K562 (cell line): ENCODE data around the gene RFX7. TPM values are rescaled to one million over a fixed set of nuclear protein-coding genes. Genes with fewer than 3 reads are reported as not detected.
A peak's percentile ranks its signal among the peaks of the same experiment; 100 is the strongest.

Experiments
- DLX4 ChIP-seq: fragments of 250-450 bp; sonication (Bioruptor Pico); IDR thresholded peaks from 2 replicates; pipeline ENCODE4 v1.6.1; 2021; ENCODE audit warnings: mild to moderate bottlenecking
- DPF2 ChIP-seq: fragments of 450-650 bp; IDR thresholded peaks from 2 replicates; pipeline ENCODE4 v1.6.1; 2016
- E2F3 ChIP-seq: fragments of 250-450 bp; sonication (Bioruptor Pico); IDR thresholded peaks from 2 replicates; pipeline ENCODE4 v1.4.0; 2020; ENCODE audit warnings: mild to moderate bottlenecking
- HLTF ChIP-seq: fragments of 450-650 bp; IDR thresholded peaks from 2 replicates; pipeline ENCODE4 v1.6.1; 2016
- MED1 ChIP-seq: sonication (generic); formaldehyde crosslinking; IDR thresholded peaks from 2 replicates; pipeline ENCODE4 v1.8.1; 2023; ENCODE audit warnings: missing genetic modification reagents, borderline replicate concordance
- PBX2 ChIP-seq, 2 experiments: IDR thresholded peaks in 1 of 2; conservative IDR thresholded peaks in 1 of 2; 2 replicates each; pipeline ENCODE4 v1.6.1; 2016; ENCODE audit warnings: low read depth in 2 of 2, mild to moderate bottlenecking in 1 of 2, missing compliant biosample characterization in 1 of 2, missing genetic modification characterization in 1 of 2, moderate library complexity in 1 of 2
- POLR2AphosphoS5 ChIP-seq: IDR thresholded peaks from 2 replicates; pipeline ENCODE4 v1.6.1; 2011; ENCODE audit warnings: mild to moderate bottlenecking, low read depth, low read length, moderate library complexity; ENCODE audit not compliant: control insufficient read depth, insufficient read depth
- POLR2H ChIP-seq: IDR thresholded peaks from 2 replicates; pipeline ENCODE4 v1.6.1; 2016; ENCODE audit warnings: missing genetic modification characterization, low read depth, mild to moderate bottlenecking, control low read depth, missing compliant biosample characterization, moderate library complexity
- SMAD2 ChIP-seq: fragments of 150-350 bp; IDR thresholded peaks from 2 replicates; pipeline ENCODE4 v1.6.1; 2014; ENCODE audit warnings: low read depth, mild to moderate bottlenecking, low read length
- TFAM ChIP-seq: fragments of 250-450 bp; sonication (Bioruptor Pico); conservative IDR thresholded peaks from 2 replicates; pipeline ENCODE4 v1.5.0; 2021; ENCODE audit warnings: mild to moderate bottlenecking, moderate library complexity
- ZFX ChIP-seq: sonication (generic); formaldehyde crosslinking; IDR thresholded peaks from 2 replicates; pipeline ENCODE4 v1.8.0; 2022; ENCODE audit warnings: mild to moderate bottlenecking, missing genetic modification reagents, moderate library complexity
- ZKSCAN3 ChIP-seq: fragments of 250-450 bp; sonication (Bioruptor Pico); IDR thresholded peaks from 2 replicates; pipeline ENCODE4 v1.4.0; 2020
- ZNF224 ChIP-seq: sonication (generic); formaldehyde crosslinking; IDR thresholded peaks from 2 replicates; pipeline ENCODE4 v1.8.0; 2022; ENCODE audit warnings: mild to moderate bottlenecking, missing genetic modification reagents
- ZNF277 ChIP-seq: fragments of 250-450 bp; sonication (Bioruptor Pico); IDR thresholded peaks from 2 replicates; pipeline ENCODE4 v1.8.0; 2022; ENCODE audit warnings: inconsistent platforms, mild to moderate bottlenecking, moderate library complexity, borderline replicate concordance
- ZNF41 ChIP-seq: fragments of 250-450 bp; sonication (Bioruptor Pico); conservative IDR thresholded peaks from 2 replicates; pipeline ENCODE4 v1.4.0; 2020; ENCODE audit warnings: mild to moderate bottlenecking
- ZNF668 ChIP-seq: fragments of 250-450 bp; sonication (Bioruptor Pico); IDR thresholded peaks from 2 replicates; pipeline ENCODE4 v1.8.0; 2022; ENCODE audit warnings: mild to moderate bottlenecking, inconsistent platforms
- polyA plus RNA-seq, 8 experiments: library from polyadenylated mRNA; depleted of rRNA in 4 of 8; stranded (reverse) in 5 of 8; unstranded in 3 of 8; fragments of >200 nt; fragmentation: Nextera tagmentation in 2 of 8; fragmentation: Illumina TruSeq in 1 of 8; extraction: Ambion mirVana in 2 of 8; extraction: Trizol in 1 of 8; gene quantifications; 2 replicates each; pipeline versions ENCODE4 v1.2.1 to v1.2.3, GENCODE V29; 2011 to 2014; ENCODE audit warnings: inconsistent platforms in 1 of 8, missing spikeins in 1 of 8
- total RNA-seq, 7 experiments: library from RNA; depleted of rRNA in 6 of 7; stranded (reverse); fragments of >200 nt in 6 of 7; fragmentation: Illumina TruSeq in 2 of 7; extraction: Trizol in 2 of 7; gene quantifications; 2 replicates each; pipeline versions ENCODE4 v1.2.1 to v1.2.3, GENCODE V29; 2011 to 2021; ENCODE audit warnings: low replicate concordance in 1 of 7
- TF ChIP-seq, protein P1 (sequence below), 2 experiments: fragments of 450-650 bp in 1 of 2; IDR thresholded peaks; 2 replicates each; pipeline ENCODE4 v1.6.1; 2011 to 2017; ENCODE audit warnings: low read depth in 2 of 2, antibody characterized with exemption in 1 of 2, borderline replicate concordance in 1 of 2, low read length in 1 of 2, mild to moderate bottlenecking in 1 of 2, mixed read lengths in 1 of 2; ENCODE audit not compliant: control insufficient read depth in 1 of 2
- TF ChIP-seq, protein P2 (sequence below), 2 experiments: fragments of 450-650 bp in 1 of 2; sonication (generic) in 1 of 2; formaldehyde crosslinking; conservative IDR thresholded peaks; 2 replicates each; pipeline versions ENCODE4 v1.4.0 to v1.8.1; 2020 to 2022; ENCODE audit warnings: mild to moderate bottlenecking in 1 of 2, missing genetic modification reagents in 1 of 2

The RFX7 gene
- total and polyA plus RNA-seq, 9 of the 15 experiments (the other 6 are each of a cell fraction or from before 2014, with no cell fraction given): 2.4 to 17.9 (median 6.3) TPM

GRCh38 chr15:56245871-56246814, 2.5 kb upstream of the RFX7 start (continued):
- TF ChIP-seq, protein P1, sequence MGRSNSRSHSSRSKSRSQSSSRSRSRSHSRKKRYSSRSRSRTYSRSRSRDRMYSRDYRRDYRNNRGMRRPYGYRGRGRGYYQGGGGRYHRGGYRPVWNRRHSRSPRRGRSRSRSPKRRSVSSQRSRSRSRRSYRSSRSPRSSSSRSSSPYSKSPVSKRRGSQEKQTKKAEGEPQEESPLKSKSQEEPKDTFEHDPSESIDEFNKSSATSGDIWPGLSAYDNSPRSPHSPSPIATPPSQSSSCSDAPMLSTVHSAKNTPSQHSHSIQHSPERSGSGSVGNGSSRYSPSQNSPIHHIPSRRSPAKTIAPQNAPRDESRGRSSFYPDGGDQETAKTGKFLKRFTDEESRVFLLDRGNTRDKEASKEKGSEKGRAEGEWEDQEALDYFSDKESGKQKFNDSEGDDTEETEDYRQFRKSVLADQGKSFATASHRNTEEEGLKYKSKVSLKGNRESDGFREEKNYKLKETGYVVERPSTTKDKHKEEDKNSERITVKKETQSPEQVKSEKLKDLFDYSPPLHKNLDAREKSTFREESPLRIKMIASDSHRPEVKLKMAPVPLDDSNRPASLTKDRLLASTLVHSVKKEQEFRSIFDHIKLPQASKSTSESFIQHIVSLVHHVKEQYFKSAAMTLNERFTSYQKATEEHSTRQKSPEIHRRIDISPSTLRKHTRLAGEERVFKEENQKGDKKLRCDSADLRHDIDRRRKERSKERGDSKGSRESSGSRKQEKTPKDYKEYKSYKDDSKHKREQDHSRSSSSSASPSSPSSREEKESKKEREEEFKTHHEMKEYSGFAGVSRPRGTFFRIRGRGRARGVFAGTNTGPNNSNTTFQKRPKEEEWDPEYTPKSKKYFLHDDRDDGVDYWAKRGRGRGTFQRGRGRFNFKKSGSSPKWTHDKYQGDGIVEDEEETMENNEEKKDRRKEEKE (IDR thresholded peaks at IDR 0.05; ENCODE audit: borderline replicate concordance in 1 of 2, control insufficient read depth in 1 of 2, low read depth in 2 of 2, low read length in 1 of 2): peak in 1 of 2 experiments; percentile 93; a peak in 2 of 4 replicates
- TF ChIP-seq, protein P2, sequence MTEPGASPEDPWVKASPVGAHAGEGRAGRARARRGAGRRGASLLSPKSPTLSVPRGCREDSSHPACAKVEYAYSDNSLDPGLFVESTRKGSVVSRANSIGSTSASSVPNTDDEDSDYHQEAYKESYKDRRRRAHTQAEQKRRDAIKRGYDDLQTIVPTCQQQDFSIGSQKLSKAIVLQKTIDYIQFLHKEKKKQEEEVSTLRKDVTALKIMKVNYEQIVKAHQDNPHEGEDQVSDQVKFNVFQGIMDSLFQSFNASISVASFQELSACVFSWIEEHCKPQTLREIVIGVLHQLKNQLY (CRISPR knock-in tag; conservative IDR thresholded peaks at IDR 0.05): no peak
- TF ChIP-seq POLR2H (tag): peak; percentile 90
- no peak for TF ChIP-seq ZNF277 (CRISPR knock-in tag)
- no peak; the same call in 1 of the 2 replicates for TF ChIP-seq ZFX (CRISPR knock-in tag)
- TF ChIP-seq HLTF: 0 out of 2 replicates have a peak, but pooled peaks have one; percentile 19
- no peak for TF ChIP-seq E2F3 (CRISPR knock-in tag)
- TF ChIP-seq ZNF668 (CRISPR knock-in tag): no peak
- TF ChIP-seq SMAD2: no peak
- TF ChIP-seq ZNF224: no peak
- no peak for TF ChIP-seq ZKSCAN3 (CRISPR knock-in tag)
- TF ChIP-seq DPF2: peak; percentile 60; the same call in 1 of the 2 replicates
- no peak for TF ChIP-seq PBX2 (CRISPR knock-in tag; IDR thresholded peaks at IDR 0.05; ENCODE audit: low read depth)
- no peak for TF ChIP-seq PBX2 (tag; conservative IDR thresholded peaks at IDR 0.05; ENCODE audit: low read depth)
- TF ChIP-seq TFAM (CRISPR knock-in tag): no peak
- TF ChIP-seq MED1 (CRISPR knock-in tag): no peak
- TF ChIP-seq ZNF41 (CRISPR knock-in tag): no peak
- TF ChIP-seq POLR2AphosphoS5: peak; percentile 85
- TF ChIP-seq DLX4 (CRISPR knock-in tag): no peak
